ENCODE measurements around the gene PIGH. TPM values are rescaled to one million over a fixed set of nuclear protein-coding genes. Genes with fewer than 3 reads are reported as not detected.

The PIGH gene
- total RNA-seq, 1 experiment from 2014 or later, result 6.8 TPM

DNA sequence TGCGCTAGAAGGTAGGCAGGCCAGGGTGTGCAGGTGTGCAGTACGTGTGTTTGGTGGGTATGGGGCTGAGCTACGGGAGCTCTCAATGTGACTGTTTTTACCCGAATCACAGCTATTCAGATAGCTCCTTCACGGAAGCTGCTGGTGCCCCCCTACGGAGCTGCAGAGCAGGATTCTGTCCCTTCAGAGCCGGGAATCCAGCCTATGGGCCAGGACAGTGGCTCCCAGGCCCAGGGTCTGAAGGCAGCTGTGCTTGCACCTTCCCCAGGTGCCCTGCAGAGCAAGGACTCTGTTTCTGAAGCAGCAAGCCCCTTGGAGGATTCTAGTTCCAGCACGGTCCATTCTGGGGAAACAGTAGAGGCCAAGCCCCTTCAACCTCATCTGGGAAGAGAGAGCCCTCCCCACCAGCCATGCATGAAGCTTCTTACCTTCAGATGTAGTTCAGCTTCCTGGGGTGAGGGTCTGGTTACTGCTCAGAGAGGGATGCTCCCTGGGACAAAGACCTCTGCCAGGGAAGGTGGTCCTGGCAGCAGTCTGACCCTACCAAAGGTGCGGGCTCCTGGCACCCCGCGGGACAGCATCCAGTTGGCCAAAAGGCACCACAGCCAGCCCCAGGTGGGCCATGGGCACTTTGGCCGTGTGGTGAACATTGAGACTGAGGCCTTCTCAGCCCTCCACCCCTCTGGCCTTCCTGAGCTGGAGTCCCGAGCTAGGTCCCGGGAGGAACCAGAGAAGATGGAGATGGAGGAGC, 37.9 kb downstream of the PIGH start (continued):
- TF ChIP-seq, protein P1, sequence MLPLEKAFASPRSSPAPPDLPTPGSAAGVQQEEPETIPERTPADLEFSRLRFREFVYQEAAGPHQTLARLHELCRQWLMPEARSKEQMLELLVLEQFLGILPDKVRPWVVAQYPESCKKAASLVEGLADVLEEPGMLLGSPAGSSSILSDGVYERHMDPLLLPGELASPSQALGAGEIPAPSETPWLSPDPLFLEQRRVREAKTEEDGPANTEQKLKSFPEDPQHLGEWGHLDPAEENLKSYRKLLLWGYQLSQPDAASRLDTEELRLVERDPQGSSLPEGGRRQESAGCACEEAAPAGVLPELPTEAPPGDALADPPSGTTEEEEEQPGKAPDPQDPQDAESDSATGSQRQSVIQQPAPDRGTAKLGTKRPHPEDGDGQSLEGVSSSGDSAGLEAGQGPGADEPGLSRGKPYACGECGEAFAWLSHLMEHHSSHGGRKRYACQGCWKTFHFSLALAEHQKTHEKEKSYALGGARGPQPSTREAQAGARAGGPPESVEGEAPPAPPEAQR (CRISPR knock-in tag; IDR thresholded peaks at IDR 0.05), result no peak
- TF ChIP-seq, protein P2, sequence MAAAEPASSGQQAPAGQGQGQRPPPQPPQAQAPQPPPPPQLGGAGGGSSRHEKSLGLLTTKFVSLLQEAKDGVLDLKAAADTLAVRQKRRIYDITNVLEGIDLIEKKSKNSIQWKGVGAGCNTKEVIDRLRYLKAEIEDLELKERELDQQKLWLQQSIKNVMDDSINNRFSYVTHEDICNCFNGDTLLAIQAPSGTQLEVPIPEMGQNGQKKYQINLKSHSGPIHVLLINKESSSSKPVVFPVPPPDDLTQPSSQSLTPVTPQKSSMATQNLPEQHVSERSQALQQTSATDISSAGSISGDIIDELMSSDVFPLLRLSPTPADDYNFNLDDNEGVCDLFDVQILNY (CRISPR knock-in tag; IDR thresholded peaks at IDR 0.05), result no peak
- TF ChIP-seq TCF7 (CRISPR knock-in tag; IDR thresholded peaks at IDR 0.05; ENCODE audit: low read depth) (no peak), ZNF416 (CRISPR knock-in tag; IDR thresholded peaks at IDR 0.05) (no peak), FOXJ3 (CRISPR knock-in tag; IDR thresholded peaks at IDR 0.05; ENCODE audit: borderline replicate concordance) (no peak), JAZF1 (CRISPR knock-in tag; IDR thresholded peaks at IDR 0.05) (no peak), CTCF (IDR thresholded peaks at IDR 0.05) (no peak), ESRRA (CRISPR knock-in tag; IDR thresholded peaks at IDR 0.05; ENCODE audit: borderline replicate concordance) (no peak), ZMAT4 (CRISPR knock-in tag; IDR thresholded peaks at IDR 0.05) (no peak)
- TF ChIP-seq, protein P3, sequence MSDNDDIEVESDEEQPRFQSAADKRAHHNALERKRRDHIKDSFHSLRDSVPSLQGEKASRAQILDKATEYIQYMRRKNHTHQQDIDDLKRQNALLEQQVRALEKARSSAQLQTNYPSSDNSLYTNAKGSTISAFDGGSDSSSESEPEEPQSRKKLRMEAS (CRISPR knock-in tag; IDR thresholded peaks at IDR 0.05), result no peak
- TF ChIP-seq, protein P4, sequence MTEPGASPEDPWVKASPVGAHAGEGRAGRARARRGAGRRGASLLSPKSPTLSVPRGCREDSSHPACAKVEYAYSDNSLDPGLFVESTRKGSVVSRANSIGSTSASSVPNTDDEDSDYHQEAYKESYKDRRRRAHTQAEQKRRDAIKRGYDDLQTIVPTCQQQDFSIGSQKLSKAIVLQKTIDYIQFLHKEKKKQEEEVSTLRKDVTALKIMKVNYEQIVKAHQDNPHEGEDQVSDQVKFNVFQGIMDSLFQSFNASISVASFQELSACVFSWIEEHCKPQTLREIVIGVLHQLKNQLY (CRISPR knock-in tag; IDR thresholded peaks at IDR 0.05), result no peak
- TF ChIP-seq, protein P5, sequence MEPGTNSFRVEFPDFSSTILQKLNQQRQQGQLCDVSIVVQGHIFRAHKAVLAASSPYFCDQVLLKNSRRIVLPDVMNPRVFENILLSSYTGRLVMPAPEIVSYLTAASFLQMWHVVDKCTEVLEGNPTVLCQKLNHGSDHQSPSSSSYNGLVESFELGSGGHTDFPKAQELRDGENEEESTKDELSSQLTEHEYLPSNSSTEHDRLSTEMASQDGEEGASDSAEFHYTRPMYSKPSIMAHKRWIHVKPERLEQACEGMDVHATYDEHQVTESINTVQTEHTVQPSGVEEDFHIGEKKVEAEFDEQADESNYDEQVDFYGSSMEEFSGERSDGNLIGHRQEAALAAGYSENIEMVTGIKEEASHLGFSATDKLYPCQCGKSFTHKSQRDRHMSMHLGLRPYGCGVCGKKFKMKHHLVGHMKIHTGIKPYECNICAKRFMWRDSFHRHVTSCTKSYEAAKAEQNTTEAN (CRISPR knock-in tag; IDR thresholded peaks at IDR 0.05), result no peak

DNA sequence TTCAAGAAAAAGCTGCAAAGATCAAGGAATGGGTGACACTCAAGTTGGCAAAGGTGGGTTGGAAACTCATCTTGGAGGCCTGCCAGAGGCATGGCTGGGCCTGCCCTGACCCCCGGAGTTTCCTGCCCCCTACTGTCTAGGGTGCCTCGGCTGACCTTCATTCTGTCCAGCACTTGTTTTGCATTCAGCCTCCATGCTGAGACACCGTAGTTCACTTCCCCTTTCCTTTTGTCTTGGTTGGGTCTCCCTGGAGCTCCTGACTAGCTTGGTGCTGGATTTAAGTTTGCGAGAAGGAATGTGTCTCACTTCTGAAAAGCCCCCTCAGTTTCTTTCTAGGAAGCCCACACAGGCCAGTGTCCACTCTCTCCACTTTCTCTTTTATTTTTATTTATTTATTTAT, 40.4 kb downstream of the PIGH start:
- Mint-ChIP-seq H3K36me3 (peaks cover 37% of the 10 kb centered on the region), H3K27ac (peak overlapping the region; percentile 91), H3K9me3 (no peaks in the 10 kb centered on the region), H3K27me3 (ENCODE audit: low read depth) (no peaks in the 10 kb centered on the region), H3K4me3 (no peak overlapping the region), H3K4me1 (peaks cover 10% of the 10 kb centered on the region)
- TF ChIP-seq, protein P6, sequence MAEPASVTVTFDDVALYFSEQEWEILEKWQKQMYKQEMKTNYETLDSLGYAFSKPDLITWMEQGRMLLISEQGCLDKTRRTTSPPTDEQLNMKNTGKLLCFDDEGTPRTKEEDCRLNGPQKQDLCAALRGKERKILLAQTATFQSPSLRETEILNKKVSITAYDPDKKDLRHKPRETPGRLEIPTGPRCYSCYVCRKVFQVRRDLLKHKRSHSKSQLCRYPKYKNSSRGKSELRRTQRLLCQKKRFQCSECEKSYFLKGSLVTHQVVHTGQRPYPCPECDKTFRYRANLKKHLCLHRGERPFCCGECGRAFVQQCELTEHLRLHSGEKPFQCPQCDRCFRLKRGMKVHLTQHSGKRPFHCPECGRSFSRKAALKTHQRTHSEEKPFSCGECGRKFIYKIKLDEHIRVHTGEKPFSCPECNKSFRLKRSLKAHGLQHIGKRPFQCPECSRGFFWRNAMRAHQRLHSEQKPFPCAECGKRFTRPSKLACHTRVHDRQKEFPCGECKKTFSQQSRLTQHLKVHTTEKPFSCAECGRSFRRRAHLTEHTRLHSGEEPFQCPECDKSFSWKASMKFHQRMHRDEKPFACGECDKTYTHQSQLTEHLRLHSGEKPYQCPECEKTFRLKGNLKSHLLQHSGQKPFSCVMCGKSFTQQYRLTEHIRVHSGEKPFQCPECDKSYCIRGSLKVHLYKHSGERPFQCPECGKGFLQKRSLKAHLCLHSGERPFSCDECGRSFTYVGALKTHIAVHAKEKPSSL (CRISPR knock-in tag; conservative IDR thresholded peaks at IDR 0.05), result no peak
- TF ChIP-seq ZNF423 (CRISPR knock-in tag; IDR thresholded peaks at IDR 0.05), result peak; percentile 85
- ChIA-PET CTCF (interaction anchor here (0.8 to 3.0 kb wide), 3 partner anchors 12 to 132 kb away, joined by 3 to 20 read pairs (median 4); no protein-coding TSS in a partner anchor), POLR2A (no interaction called here)
- DNase-seq (ENCODE audit: low spot score) (no peak), ATAC-seq (no peak)

Measured in WTC11 (cell line).